Measurements from ENCODE around the gene NEU4.

DNA sequence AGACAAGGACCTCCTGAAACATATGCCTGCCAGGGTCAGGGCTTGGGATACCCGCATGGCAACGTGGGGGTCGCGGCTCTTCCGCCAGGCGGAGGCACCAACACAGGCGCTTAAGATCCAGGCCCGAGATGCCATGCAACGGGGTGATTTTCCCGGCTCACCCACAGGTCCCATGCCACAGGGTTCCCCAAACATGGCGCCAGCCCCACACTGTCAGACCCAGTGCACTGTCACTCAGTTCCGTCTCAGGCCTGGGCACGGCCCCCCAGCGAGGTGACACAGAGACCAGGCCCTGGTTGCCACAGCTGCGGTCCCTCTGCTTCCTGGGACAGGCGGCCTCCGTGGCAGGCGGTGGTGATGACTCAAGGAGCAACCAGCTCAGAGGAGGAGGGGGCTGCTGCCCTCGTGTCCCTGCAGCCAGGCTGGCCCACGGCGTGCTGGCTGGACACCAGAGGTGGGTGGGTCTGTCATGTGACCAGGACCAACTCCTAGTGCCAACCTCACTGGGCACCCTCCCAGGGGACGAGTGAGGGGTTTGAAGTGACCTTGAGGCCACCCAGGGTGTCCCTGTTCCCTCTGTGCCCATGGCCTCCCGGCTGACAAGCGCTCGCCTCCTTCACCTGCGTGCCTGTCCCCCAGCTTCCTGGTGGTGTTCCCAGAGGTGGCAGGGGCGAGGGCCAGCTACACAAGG, 44.8 kb downstream of the NEU4 start:
- TF ChIP-seq, protein P1, sequence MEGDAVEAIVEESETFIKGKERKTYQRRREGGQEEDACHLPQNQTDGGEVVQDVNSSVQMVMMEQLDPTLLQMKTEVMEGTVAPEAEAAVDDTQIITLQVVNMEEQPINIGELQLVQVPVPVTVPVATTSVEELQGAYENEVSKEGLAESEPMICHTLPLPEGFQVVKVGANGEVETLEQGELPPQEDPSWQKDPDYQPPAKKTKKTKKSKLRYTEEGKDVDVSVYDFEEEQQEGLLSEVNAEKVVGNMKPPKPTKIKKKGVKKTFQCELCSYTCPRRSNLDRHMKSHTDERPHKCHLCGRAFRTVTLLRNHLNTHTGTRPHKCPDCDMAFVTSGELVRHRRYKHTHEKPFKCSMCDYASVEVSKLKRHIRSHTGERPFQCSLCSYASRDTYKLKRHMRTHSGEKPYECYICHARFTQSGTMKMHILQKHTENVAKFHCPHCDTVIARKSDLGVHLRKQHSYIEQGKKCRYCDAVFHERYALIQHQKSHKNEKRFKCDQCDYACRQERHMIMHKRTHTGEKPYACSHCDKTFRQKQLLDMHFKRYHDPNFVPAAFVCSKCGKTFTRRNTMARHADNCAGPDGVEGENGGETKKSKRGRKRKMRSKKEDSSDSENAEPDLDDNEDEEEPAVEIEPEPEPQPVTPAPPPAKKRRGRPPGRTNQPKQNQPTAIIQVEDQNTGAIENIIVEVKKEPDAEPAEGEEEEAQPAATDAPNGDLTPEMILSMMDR (IDR thresholded peaks at IDR 0.05 in 8 of 11, conservative IDR thresholded peaks at IDR 0.05 in 3 of 11) = no peak
- TF ChIP-seq POLR2AphosphoS5 (IDR thresholded peaks at IDR 0.05) (no peak), POLR2A (IDR thresholded peaks at IDR 0.05) (no peak)

Measured in spleen (tissue), 7 donors.